ENCODE measurements around the gene SP2.

SP2 gene

DNA sequence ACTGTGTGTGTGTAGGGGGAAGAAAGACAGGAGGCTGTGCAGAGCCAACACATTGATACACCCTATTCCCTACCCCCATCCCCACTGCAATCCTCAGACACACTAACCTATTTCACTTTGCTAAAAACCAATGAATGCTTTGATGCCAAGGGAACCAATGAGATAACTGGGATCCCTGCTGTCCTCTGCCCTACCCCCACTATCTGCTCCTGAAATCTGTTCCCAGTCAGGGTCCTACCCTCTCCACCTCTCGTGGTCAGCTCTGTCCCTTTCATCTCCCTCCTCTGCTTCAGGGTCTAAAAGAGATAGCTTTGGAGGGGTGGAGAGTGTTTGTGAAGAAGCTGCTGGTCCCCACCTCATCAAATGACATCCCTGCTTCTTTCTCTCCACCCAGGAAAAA is 26.0 kb upstream of the SP2 start:
- DNase-seq (ENCODE audit: low spot score), result no peak

DNA sequence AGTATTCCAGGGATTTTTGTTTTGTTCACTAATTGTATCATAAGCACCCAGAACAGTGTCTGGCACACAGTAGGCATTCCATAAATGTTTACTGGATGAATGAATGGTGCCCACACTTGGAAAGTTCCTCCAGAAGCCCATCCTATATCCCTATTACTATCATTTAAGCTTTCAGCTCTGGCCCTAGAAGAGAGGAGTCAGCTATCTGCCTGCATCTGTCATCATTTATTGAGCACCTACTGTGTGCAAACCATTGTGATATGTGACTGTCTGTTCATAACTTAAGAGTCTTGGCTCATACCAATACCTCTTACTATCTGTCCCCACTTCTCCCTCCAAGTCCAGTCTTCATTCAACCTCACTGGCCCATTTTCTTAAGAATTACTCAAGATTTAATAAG is 25.0 kb upstream of the SP2 start:
- DNase-seq (ENCODE audit: low spot score), result no peak

DNA sequence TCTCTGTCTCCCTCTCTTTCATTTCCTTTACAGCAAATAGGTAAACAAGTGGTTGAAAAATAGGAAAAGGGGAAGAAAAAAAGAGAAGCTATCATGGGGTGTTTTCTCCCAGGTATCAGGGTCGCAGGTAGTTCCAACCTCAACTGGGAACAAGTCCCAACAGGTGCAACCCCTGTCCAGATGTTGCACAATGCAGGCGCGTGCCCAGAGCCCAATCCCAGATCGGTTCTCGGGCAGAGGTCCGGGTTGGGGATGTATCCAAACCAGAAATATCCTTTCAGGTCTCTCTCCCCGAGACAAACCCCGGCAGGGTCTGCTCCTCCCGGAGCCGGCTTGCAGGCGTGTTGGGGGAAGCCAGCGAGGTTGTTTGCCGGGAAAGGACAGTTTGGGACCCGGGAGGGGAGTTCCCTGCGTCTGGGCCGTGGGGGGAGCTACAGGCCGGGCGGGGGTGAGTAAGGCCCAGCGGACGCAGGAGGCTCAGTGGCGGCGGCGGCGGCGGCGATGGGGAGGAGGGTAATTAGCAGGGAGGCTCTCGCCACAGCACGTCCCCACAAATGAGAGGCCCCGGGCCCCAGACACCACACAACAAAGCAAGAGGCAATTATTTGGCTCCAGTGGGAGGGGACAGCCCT is 23.9 kb upstream of the SP2 start:
- no peak for DNase-seq (ENCODE audit: low spot score)

DNA sequence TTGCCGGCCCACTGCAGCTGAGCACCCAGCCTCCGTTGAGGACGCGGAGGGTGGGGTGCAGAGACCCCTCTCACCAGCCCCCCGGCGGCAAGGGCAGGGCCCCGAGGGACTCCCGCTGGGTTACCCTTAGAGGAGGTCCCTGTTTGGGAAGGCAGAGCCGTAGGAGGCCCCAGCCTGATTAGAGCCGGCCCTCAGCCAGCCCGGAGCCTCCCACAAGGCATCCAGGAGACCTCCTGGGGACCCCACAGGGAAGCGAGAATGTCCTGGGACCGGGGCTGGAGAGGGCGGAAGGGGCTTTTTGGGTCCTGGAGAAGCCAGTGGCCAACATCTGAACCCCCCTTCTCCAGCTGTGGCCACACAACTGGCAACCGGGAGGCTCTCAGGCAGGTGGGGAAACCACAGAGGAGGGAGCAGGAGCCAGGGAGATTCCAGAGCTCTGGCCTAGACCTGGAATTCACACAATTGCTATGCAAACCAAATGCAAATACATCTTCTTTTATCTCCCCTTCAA is 23.3 kb upstream of the SP2 start:
- no peak for DNase-seq (ENCODE audit: low spot score)

DNA sequence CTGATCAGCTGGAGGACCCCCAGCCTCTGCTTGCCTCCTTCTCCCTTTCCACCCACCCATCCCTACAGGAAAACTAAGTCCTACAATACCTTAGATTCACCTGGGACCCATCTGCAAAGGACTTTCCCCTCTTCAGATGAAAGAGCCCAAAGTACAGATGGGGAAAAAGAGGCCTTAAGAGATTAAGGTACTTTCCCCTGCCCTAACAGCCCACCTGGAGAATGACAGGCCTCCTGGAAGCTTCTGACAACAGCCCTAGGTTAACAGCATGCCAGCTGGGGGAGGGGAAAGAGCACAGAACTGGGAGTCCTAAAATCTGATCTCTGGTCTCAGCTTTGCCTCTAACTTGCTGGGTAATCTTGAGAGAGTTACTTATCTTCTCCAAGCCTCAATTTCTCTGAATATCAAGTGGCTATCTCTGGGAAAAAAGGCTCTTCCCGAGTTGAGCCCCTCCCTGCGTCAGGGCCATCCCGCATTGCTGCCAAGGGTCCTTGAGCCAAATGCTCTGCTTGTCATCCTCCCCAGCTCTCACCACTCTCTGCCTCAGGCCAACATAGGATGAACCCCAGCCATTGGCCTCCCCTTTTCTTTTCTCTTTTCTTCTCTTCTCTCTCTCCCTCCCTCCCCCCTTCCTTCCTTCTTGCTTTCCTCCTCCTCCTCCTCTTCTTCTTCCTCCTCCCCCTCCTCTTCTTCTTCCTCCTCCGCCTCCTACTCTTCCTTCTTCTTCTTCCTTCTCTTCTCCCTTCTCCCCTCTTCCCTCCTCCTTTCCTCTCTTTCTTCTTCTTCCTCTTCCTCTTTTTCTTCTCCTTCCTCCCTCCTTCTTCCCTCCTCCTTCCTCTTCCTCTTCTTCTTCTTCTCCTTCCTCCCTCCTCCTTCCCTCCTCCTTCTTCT is 22.6 kb upstream of the SP2 start:
- DNase-seq (ENCODE audit: low spot score), result no peak

DNA sequence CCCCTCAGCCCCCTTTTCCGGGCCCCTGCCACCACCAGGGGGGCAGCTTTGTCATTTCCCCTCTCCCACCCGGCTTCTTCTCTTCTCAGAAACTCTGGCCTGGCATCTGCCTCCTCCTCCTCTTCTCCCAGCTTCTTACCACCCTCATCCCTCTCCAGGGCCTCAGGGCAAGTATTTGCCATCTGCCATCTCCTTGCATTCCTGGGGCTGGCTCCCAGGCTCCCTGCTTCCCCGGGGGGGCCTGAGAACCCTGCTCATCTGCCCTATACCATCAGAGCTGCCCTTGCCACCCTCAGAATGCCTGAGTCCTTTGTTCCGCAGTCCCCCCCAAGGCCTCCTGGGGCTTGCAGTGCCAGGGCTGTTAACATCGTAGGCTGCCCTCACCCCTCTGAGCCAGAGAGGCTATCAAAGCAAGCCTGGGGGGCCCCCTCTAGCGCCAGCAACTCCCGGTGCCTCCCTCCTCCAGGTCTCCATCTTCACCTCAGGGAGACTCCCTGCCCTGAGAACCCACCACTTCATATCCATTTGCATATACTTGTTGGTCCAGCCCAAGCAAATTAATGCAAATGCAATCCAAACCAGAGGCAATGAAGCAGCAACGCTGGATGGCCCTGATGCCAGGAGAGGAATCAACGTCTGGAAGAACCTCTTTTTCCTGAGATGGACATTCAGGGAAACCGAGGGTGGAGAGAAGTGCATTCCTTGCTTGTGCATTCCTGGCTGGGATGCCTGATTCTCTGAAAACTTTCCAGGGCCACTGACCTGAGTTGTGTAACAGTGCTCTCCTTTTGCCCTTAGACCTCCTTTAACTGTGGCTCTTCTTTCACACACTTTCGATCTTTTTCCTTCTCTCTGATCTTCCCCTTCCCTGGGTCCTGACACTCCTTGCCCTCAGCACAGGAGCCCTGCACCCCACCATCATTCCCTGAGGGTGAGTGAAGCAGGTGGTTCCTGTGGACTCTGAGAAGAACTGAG is 20.7 kb upstream of the SP2 start:
- no peak for DNase-seq (ENCODE audit: low spot score)

DNA sequence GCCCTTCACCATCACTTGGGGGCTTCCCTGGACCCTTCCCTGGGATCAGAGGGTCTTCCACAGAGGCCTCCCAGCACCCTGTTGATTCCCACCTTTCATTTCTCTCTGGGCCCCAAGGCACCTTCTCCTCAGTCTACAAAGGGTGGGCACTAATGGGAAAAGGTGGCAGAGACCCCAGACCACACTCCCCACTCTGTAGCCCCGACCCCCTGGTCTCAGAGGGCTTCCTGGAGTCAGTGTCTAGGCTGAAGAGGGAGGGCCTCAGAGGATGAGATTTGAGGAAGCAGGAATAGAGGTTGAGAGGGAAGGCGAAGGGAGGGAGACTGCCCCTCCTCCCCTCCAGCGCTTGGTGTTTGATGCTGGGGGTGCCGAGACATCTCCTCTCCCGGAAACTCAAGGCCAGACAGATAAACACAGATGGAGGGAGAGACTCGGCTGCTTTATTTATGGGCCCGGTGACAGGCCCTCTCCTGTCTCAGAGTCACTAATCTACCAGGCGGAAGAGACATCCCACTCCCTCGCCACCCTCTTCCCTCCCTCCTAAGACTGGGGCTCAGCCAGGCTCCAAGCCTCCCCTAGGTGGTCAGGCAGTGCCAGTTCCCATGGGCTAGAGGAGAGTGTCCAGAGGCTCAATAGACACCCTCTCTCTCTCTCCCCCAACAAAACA is 18.5 kb upstream of the SP2 start:
- DNase-seq (ENCODE audit: low spot score), result no peak

DNA sequence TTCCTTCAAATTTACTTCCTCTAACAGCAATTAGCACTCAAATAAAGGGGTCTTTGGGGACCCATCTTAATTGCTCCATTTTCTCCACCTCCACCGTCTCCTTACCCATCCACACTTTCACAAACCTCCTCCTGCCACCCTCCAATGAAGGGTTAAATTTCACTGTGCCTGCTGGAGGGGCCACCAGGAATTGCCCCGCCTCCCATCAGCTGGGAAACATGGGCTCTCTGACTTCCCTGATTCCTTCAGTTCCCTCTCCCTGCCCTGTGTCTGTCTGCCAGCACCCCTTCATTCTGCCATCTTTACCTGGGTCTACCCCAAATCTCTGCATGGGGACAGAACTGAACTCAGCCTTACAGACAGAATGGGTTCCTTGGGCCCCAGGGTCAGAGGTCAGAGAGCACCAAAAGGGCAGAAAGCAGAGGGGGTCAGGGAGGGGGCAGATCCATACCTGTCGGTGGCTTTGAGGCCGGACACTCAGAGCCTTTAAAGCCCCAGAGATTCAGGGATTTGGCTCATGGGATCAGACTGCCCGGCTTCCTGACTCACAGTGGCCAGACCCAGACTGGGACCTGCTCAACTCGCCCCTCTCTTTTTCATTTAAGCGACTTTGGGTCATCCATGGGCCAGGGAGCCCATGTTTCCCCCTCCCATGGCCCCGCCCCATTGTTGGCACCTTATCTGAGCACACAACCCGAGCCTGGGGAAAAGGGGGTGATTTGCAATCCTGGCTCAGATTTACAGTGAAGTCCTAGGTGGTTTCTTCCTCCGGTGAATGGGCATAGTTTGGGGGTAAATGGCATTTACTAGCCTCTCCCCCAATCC is 17.6 kb upstream of the SP2 start:
- DNase-seq (ENCODE audit: low spot score), result no peak

DNA sequence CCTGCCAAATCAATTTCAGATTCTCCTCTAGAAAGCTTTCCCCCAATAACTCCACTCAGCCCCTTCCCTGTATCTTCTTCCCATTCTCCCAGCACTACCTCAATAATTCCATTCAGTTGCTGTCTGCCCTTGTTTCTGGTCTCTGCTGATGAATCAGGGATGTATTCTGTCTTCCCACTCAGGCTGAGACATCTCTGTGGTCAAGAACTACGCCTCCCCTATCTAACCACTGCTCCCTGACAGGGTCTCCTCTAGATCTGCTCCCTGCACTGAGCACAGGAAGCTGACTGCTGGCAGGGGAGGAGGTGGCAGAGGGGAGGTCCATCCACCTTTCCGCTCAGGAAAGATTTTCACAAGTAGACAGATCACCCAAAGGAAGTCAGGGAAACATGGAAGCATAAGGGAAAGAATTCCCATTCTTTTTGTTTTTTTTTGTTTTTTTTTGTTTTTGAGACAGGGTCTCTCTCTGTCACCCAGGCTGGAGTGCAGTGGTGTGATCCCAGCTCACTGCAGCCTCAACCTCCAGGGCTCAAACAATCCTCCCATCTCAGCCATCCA is 16.9 kb upstream of the SP2 start:
- DNase-seq (ENCODE audit: low spot score), result no peak

DNA sequence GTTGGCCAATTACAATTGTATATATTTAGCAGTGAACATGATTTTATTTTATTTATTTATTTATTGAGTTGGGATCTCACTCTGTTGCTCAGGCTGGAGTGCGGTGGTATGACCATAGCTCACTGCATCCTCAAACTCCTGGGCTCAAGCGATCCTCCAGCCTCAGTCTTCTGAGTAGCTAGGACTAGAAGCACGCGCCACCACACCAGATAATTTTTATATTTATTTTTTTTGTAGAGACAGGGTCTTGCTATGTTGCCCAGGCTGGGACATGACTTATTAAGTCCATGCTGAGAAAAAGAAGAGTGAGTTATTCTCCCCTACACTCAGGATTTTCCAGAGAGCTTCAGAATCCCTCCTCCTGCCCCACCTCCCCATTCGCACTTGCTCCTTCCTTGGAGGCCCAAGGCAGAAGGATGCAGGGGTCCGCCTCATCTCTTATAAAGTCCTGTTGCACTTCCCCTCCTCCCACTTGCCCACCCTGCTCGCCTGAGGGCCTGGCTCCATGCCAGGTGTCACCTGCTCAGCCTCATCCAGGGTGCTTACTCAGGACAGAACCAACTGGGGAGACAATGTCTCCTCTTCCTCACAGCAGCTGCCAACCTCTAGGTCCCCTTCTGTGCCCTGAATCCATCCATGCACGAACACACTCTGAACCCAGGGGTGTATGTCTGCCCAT is 16.1 kb upstream of the SP2 start:
- DNase-seq (ENCODE audit: low spot score), result no peak

DNA sequence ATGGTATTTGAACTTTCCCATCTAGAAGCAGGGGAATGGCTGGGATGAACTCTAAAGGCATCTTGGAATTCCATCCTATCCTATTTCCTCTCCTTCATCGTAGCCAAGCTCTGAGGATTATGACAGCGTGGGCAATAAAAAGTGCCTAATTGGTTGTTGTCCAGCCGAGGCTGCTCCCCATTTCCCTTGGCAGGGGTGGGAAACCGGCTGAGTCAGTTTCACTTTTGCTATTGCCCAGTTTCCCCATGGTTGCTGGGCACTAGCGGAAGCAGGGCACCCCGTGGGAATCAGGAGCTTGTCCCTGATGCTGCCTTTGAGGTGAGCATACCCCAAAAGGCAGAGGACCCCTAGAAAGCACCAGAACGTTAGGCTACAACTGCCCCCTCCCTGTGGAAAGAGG is 13.8 kb upstream of the SP2 start:
- no peak for DNase-seq (ENCODE audit: low spot score)

DNA sequence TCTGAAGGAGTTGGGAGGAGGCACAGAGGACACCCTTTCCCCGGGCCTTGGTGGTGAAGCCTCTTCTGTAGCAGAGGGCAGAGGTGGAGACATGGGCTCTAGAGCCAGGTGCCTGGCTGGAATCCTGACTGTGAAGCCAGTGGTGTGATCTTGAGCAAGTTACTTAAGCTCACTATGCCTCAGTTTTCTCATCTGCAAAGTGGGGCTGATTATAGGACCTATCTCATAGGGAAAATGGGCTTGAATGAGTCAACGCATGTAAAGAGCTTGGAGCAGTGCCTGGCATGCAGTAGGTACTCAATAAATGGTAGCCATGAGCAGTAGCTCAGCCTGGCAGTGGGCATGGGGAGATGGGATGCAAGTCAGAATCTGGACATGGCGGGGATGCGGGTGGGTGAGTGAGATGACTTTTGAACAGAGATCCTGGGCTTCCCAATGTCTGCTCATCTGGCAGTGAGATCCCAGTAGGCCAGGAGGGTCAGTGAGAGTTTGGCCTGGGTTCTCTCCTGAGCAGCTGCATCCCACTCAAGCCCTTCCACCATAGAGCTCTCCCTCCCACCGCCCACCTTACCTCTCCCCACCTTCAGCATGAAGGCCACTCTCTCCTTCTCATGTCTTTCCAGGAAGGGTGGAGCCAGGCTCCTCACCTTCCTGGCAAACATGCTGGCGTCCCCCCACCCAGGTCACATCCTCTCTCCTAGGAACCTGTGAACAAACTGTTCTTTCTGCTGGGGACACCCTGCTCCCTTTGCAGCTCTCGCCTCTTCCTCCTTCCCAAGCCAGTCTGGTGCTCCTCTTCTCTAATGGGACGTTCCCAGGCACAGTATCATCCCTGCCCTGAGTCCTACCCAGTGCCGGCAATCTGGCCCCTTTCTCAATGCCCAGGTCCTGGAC is 13.1 kb upstream of the SP2 start:
- no peak for DNase-seq (ENCODE audit: low spot score)

DNA sequence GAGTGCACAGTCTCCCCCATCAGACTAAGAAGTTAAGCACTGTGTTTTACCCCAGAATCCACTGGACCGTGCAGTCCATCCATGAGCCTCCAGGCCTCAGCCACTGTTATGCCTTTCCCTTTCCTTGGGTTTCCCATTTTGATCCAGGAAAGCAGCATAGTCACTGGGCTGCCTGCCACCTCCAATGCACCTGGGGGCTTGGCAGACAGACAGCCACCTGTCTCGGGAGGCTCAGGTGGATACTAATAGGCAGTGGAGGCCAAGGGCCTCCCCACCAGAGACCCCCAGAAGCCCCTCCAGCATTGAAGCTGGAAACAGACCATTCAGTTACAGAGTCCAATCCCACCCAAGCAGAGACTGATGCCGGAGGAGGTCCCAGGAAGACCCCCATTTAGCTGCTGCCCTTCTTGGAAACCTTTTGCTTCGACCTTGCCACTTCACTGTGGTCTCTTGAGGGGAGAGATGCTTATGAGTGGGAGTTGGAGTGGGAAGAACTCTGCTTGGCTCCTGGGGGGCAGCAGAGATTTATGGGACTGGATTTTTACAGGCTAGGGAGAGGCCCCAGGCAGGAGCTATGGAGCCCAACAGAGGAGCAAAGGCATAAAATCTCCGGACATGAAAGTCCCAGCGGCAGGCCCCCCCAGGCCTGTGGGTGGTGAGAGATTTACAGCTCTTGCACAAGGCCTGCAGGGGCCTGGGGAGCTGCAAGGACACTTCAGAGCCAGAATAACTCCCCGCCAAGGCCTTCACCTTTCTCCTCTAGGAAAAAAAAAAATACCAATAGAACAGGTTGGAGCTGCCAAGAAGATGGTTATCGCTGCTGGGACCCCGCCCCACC is 12.2 kb upstream of the SP2 start:
- DNase-seq (ENCODE audit: low spot score), result no peak

DNA sequence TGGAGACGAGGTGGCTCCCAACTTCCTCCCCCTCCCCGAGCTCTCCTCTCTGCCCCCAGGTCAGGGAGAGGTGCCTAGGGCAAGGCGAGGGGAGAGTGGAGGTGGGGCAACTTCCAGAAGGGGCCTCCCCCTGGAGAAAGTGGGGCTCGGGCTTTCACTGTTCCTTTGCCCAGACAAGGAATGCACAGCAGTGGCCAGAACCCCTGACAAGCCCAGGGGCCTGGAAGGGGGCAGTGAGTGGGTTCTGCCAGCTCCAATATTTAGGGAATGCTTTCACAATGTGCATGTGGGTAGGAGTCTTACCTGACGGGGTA is 11.7 kb upstream of the SP2 start:
- DNase-seq (ENCODE audit: low spot score), result no peak

DNA sequence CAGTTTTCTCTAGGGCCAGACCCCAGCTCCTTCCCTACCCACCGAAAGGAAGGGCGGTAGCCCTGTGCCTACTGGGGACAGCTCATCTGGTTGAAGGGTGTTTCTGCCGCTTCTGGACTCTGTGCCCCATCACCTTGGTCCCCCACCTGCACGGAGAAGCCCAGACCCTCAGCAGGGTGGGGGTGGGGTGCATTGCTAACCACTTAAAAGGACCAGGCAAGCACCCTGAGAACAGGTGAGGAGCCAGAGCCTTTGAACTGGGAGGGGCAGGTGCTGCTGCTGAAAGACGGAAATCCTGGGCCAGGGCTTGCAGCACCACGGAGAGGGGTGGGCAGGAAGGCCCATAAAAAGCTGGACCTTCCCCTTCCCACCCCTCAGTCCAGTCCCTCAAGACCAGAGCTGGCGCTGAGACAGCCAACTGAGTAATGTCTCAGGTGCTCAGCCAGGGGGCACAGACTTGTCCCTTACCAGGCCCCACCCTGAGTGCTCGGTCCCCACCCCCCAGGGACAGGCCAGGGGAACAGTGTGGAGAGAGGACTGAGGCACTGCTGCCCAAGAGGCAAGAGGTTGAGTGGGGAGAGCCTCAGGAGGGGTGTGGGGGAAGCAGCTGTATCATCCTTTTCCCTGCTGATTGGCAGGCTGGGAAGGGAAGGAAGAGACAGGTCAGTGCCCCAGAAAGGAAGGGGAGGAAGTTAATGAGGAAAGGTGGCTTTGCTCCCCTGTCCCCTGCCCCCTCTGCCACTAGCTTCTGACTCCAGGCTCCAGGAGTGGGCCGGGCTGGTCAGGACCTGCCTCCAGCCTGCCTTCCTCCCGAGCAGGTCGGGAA is 10.9 kb upstream of the SP2 start:
- no peak for DNase-seq (ENCODE audit: low spot score)

DNA sequence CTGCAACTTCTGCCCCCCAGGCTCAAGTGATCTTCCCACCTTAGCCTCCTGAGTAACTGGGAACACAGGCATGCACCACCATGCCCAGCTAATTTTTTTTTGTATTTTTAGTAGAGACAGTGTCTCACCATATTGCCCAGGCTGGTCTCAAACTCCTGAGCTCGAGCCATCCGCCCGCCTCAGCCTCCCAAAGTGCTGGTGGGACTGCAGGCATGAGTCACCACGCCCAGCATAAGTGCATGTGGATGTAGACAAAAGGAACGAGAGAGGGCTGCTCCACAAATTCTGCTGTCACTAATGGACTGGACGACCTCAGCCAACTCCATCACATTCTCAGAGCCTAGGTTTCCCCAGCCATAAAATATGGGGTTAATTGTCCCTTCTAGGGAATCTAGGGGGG is 7.7 kb upstream of the SP2 start:
- DNase-seq (ENCODE audit: low spot score), result no peak

Data from cerebellar cortex (tissue), 1 donor.